CD4-positive, alpha-beta T cell treated with Interferon alpha-2 for 1 hour (primary cell): ENCODE measurements around the gene ADAMTS4.

Source experiments
- DNase-seq, 2 donors: peaks; one replicate each; pipeline ENCODE4 v3.0.0-alpha.2; 2020 to 2022

ADAMTS4 gene

GRCh38 chr1:161218301-161219077, 19.6 kb upstream of the ADAMTS4 start:
- no peak for DNase-seq

- DNase-seq = no peak
Measured at GRCh38 chr1:161217831-161218230, 19.0 kb upstream of the ADAMTS4 start.

DNA sequence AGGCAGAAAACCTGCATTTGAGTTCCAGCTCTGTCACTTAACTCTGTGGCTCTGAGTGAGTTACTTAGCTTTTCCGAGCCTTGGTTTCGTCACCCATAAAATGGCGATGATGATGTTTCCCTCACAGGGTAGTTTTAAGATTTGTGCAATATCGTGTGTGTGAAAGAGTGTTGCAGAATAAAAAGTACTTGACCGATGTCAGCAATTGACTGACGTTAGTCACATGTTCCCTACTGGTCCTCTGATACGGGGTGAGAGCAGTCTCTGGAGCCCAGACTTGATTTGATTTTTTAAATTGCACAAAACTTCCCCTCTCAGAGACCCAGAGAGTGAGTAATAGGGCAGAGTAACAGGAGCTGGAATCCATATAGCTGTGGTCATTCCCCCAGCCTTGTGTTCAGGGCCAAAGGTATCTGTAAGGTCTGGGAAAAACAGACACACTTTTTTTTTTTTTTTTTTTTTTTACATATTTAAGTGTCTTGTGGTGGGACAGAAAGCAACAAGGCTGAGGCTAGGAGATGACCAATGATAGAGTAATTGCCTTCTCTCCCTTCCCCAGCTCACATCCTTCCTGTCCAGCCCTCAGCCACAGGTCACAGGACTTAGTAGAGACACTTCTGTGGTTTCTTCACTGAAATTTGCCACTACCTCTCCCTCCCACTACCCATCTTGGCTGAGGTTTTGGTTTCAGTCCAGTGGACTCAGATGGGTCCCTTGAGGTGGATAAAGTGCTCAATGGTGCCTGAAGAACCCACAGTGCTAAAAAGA, 18.3 kb upstream of the ADAMTS4 start:
- DNase-seq = peak; percentile 28 to 60

- peak in 1 of 2 donors; percentile 71 for DNase-seq
Measured at GRCh38 chr1:161215076-161215475, 16.2 kb upstream of the ADAMTS4 start, which contains the start of gene FCER1G. FCER1G (plus strand) TSS chr1:161215295; CDS start chr1:161215322, 27 bp downstream.

GRCh38 chr1:161214369-161214768, 15.5 kb upstream of the ADAMTS4 start:
- DNase-seq = no peak

- peak; percentile 78 to 83 for DNase-seq
Measured at GRCh38 chr1:161209790-161210409, 11.0 kb upstream of the ADAMTS4 start.

DNA sequence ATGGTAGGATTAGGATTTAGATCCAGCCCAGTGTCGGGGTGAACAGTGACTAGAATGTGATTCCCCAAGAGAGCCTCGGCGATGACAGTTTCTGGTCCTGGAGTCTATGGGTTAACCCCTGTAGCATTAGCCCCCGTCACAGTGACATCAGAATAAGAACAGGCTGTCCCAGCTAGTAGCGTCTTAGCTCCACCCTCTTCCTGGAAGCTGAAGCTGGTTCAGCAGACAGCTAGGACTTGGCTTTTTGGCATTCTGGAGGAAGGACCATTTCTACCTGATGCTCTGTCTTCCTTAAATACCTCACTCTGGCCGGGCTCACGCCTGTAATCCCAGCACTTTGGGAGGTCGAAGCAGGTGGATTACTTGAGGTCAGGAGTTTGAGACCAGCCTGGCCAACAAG, 8.3 kb upstream of the ADAMTS4 start:
- no peak for DNase-seq

- no peak for DNase-seq
Measured at GRCh38 chr1:161206411-161207140, 7.7 kb upstream of the ADAMTS4 start.

DNA sequence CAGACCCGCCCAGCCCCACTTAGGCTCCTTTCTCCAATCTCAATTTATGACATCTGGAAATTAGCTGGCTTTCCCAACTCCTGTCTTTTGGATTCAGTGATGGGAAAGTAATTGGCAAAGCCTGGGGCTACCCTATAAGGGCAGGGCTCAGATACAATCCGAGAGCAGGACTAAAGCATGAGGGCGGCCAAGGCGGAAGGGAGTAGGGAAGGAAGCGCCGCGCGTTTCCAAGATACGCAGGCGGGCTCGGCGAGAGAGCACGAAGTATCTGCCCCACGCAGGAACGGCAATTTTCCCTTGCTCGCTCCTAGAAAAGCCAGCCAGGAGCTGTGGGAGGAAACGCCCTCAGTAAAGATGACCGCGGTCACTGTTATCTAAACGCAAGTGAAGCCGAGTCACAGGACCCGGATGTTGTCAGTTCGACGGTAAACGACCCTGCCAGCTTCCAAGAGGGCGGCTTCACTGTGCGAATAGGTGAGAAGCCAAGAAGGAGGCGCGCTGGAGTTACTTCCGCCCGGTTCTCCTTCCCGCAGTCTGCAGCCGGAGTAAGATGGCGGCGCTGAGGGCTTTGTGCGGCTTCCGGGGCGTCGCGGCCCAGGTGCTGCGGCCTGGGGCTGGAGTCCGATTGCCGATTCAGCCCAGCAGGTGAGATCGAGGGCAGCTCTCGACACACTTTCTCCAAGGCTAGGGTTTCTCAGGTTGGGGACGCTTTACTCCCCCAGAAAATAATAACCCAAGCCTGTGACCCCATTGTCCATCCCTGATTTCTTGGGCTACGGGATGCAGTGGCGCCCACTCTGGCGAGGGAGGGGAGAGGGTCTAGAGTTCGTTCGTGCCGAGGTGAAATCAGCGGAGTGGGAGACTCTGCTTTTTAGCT, 3.2 kb upstream of the ADAMTS4 start, which contains the start of gene NDUFS2:
NDUFS2 (plus strand) TSS at position 532 of the 877 bp plus-strand sequence; CDS start at position 551, 19 bp downstream.
- DNase-seq = peak; percentile 97 to 98

GRCh38 chr1:161200992-161201835, 2.4 kb upstream of the ADAMTS4 start:
- no peak for DNase-seq

DNA sequence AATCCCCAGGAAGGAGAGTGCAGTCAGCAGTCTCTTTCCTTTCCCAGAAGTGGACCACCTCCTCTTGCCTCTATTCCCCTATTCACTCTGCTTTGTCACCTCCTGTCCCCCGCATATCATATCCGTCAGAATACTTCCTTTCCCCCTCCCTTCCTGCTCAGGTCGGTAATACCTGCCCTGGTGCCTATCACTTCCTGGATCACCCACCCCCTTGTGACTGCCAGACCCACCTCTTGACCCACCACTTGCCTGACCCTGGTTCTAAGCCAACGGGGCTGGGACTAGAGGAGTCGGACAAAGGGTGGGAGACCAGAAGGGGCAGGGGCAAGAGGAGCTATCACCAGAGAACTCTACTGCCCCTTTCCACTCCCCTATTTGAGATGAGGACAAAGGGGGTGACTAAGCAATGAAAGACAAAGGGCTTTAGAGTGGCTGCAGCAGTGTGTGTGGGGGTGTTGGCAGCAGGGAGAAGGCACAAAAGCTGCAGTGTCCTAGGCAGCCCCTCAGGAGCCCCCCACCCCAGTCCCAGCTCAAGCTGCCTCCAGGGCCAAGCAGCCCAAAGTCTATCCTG, 1.7 kb upstream of the ADAMTS4 start:
- peak; percentile 30 to 71 for DNase-seq

DNA sequence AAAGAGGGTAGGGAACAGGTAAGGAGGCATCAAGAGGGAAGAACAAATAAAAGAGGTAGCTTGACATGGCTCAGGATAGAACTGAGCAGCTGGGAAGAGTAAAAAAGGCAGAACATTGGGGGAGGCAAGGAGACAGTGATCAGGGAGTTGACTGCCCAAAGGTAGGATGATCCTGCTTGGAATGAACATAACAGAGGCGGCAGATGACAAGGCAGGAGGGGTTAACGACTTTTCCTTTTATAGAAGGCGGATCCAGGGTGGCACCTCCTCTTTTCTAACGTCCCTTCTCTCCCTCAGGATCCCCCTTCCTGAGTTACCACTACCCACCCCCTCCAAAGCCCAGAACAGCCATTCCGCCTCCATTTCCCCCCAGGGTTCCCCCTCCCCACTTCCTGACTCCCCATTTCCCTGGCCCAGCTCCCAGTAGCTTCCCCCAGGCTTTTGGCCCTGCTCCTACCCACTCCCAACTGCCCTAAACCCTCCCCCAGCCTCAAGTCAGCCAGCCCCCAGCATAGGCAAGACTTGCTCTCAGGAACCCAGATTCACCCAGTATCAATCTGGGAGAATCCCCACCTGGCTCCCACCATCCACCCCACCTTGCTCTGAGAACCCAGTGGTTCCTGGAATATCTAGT, 769 bp upstream of the ADAMTS4 start:
- no peak for DNase-seq

DNA sequence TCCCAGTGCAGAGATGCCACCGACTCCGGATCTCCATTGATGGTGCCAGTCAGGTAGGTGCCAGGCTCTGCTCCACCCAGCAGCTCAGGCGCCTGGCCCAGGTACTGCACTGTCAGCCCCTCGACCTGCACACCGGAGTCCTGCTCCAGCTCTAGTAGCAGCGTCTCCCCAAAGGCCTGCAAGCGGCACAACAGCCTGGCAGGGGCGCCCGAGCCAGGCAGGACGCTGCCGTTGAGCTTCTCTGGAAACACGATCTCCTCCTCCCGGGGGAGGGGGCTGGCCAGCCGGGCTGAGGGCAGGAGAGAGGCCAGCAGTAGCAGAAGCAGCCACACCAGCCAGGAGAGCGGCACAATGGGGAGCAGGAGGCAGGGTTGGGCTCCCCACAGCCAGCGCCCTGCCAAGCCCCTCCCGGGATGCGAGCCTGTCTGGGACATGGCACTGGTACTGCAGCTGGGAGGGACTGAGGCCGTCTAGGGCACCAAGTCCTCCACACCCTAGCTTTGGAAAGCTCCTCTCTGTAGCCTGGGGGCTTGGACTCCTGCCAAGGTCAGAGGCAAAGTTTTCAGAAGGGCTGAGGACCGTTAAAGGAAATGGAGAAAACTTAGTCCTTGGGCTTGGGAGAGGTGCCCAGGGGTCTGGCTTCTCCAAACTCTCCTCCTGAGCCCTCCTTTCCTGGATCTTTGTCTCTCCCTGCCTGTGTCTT, 509 bp downstream of the ADAMTS4 start:
- DNase-seq = no peak

DNA sequence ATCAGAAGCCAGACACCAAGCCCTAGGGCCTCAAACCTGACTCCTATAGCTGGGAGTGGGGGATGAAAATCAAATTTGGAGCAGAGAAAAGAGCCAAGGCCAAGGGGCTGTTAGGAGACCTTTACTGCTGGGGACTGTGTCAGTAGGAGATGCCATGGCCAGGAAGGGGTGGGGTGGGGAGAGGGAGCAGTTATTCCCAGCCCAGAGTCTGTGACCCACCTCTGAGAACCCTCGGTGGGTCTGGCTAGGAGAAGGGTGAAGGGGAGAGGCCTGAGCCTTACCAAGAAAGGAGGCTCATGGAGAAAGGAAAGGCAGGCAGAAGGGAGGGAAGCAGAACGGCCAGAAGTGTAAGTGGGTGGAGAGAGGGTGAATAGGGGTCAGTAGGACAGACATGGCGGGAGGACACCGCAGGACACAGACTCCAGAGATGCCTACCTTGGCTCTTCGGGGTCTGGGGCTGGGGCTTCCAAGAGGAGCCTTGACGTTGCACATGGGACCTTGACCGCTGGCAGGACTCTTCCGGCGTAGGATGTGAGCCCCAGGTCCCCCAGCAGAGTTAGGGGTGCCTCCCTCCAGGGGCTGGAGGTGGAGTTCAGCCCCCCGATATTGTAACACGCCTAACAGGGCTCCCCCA, 1.2 kb downstream of the ADAMTS4 start:
- DNase-seq = no peak

DNA sequence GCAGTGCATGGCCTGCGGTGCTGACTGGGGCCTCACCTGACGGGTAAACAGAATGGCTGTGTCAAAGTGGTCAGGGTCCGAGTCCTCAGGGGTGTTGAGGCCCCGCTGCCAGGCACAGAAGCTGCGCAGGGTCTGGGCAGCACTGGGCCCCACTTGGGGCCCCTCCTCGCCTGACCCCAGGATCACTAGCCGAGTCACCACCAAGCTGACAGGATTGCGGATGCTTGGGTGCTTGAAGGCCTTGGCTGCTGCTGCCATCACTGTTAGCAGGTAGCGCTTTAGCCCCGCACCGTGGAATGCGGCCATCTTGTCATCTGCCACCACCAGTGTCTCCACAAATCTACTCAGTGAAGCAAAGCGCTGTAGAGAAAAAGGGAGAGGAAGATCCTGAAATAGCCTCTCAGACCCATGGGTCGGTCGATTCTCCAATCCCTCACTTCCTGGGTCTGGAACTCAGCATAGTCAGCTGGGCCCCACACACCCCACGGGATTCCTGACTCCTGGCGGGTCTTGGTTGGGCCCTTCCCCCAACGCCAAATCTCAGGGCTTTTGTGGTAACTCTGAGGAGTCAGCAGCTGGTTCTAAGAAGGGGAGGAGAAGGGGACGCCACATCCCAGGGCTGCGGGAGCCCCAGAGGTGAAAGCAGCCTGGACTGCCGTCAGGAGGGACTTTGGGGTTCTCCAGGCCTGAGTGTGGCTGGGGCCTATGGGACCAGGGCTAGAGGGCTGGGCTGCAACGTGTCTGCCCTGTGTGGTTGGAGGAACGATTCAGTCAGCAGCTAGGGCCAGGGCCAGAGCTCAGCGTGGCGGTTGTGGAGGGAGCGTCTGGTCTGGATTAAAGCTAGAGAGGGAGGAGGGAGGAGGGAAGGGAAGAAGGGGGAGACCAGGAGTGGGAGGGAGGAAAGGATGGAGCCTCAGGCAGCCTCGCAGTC, 2.1 kb downstream of the ADAMTS4 start:
- DNase-seq = no peak

- DNase-seq = no peak
Measured at GRCh38 chr1:161196111-161196510, 2.7 kb downstream of the ADAMTS4 start.

DNA sequence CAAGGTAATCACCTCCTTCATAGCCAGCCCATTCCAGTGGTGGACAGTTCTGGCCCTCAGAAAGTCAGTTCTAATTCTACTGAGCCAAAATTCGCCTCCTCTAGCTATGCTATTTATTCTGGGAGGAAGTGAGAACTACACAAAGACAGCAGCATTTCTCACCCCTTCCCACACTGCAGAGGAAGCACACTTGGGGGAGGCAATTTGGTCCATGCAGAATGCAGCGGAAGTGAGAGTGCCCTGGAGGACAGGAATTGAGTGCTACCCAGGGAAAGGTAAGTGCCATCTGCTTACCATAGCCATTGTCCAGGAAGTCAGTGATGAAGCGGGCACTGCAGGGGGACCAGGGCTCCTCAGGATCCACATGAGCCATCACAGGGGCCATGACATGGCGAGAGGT, 3.7 kb downstream of the ADAMTS4 start:
- DNase-seq = no peak
